HG03135 (cell line): Measurements from ENCODE around the gene AJAP1.

Experiments used
- ATAC-seq: cut with Tn5 transposase; IDR thresholded peaks from one replicate; pipeline ENCODE4 v1.9.1; 2021; ENCODE audit warnings: mild to moderate bottlenecking, moderate library complexity; ENCODE audit not compliant: unreplicated experiment

AJAP1 gene

GRCh38 chr1:4801192-4801924 lies 146.9 kb downstream of the AJAP1 start:
- no peak for ATAC-seq

GRCh38 chr1:4802024-4802423 lies 147.6 kb downstream of the AJAP1 start:
- ATAC-seq = no peak

- no peak for ATAC-seq
Observed at GRCh38 chr1:4803335-4803734, 148.9 kb downstream of the AJAP1 start.

- no peak for ATAC-seq
Observed at GRCh38 chr1:4805987-4806386, 151.6 kb downstream of the AJAP1 start.

GRCh38 chr1:4820543-4820942 lies 166.1 kb downstream of the AJAP1 start:
- ATAC-seq = no peak

- no peak for ATAC-seq
Observed at GRCh38 chr1:4825800-4826450, 171.5 kb downstream of the AJAP1 start.

- ATAC-seq = no peak
Observed at GRCh38 chr1:4830707-4831106, 176.3 kb downstream of the AJAP1 start.

- no peak for ATAC-seq
Observed at GRCh38 chr1:4836574-4836973, 182.2 kb downstream of the AJAP1 start.

- no peak for ATAC-seq
Observed at GRCh38 chr1:4837031-4837600, 182.7 kb downstream of the AJAP1 start.

GRCh38 chr1:4837752-4838151 lies 183.3 kb downstream of the AJAP1 start:
- no peak for ATAC-seq

GRCh38 chr1:4838231-4838630 lies 183.8 kb downstream of the AJAP1 start:
- no peak for ATAC-seq
